Ovary (tissue), 9 donors: Measurements from ENCODE around the gene SERINC5. TPM values are rescaled to one million over a fixed set of nuclear protein-coding genes. Genes with fewer than 3 reads are reported as not detected.
"Not testable (repeated sequence)": the region's sequence is repeated elsewhere in the genome, so short reads cannot be mapped to it uniquely, and the experiment has no call there.

Experiments used
- DNase-seq, 5 donors: peaks; one replicate each; pipeline ENCODE4 v3.0.0-alpha.2; 2019 to 2020
- H3K27ac ChIP-seq, 2 donors: fragments of 200-600 bp; one replicate each; pipeline versions ENCODE4 v1.5.1 to v1.8.0; 2019 to 2022
- H3K27me3 ChIP-seq: fragments of 200-600 bp; one replicate; pipeline ENCODE4 v1.8.0; 2022
- H3K36me3 ChIP-seq: fragments of 200-600 bp; sonication (generic); one replicate; pipeline ENCODE4 v1.5.1; 2019
- H3K4me1 ChIP-seq: one replicate; pipeline ENCODE4 v1.8.1; 2013; ENCODE audit warnings: mild to moderate bottlenecking, moderate library complexity; ENCODE audit not compliant: insufficient read depth
- H3K4me3 ChIP-seq: fragments of 200-600 bp; sonication (generic); one replicate; pipeline ENCODE4 v1.5.1; 2017
- H3K9me3 ChIP-seq, 2 donors: fragments of 200-600 bp in 1 of 2; sonication (generic) in 1 of 2; one replicate each; pipeline versions ENCODE4 v1.5.1 to v1.8.1; 2013 to 2019; ENCODE audit warnings: mild to moderate bottlenecking in 1 of 2, moderate library complexity in 1 of 2
- CTCF ChIP-seq, 3 donors: fragments of 450-650 bp in 2 of 3; fragments of 200-600 bp in 1 of 3; IDR thresholded peaks; one replicate each; pipeline versions ENCODE4 v1.5.1 to v1.8.0; 2016 to 2022; ENCODE audit warnings: antibody characterized with exemption in 3 of 3, mild to moderate bottlenecking in 1 of 3
- EP300 ChIP-seq: sonication (generic); formaldehyde crosslinking; IDR thresholded peaks from one replicate; pipeline ENCODE4 v1.6.1; 2017; ENCODE audit warnings: antibody characterized with exemption
- POLR2A ChIP-seq: fragments of 450-650 bp; IDR thresholded peaks from one replicate; pipeline ENCODE4 v1.6.1; 2017; ENCODE audit warnings: antibody characterized with exemption, mild to moderate bottlenecking, moderate library complexity
- WGBS, 3 donors: extraction: QIAGEN DNeasy Blood & Tissue Kit in 1 of 3; methylation state at CpG; one replicate each; pipeline versions ENCODE4 v1.1.5 to v1.1.7; 2013 to 2017; 5-methylcytosine and 5-hydroxymethylcytosine counted together
- intact Hi-C, 4 donors: fragments of 100-400 bp; cut with DNase I; formaldehyde crosslinking; loops; one replicate each; pipeline versions ENCODE4 v1.11.0 to v1.15.1; 2022 to 2023
- polyA plus RNA-seq, 2 donors: library from polyadenylated mRNA; stranded (reverse); fragments of 200-250 nt in 1 of 2; fragments of 350-450 nt in 1 of 2; fragmentation: Illumina TruSeq in 1 of 2; extraction: RNeasy Lipid Tissue Mini Kit (QIAGEN cat#74804) in 1 of 2; gene quantifications; one replicate each; pipeline ENCODE4 v1.2.3, GENCODE V29; 2013 to 2014
- total RNA-seq, 7 donors: library from RNA; depleted of rRNA in 2 of 7; stranded (reverse); fragments of >200 nt in 2 of 7; fragmentation: NEBNext Ultra II Directional in 3 of 7; extraction: Animal tissue kit (Norgen Biotek cat#: 25700) in 3 of 7; gene quantifications; one replicate each; pipeline versions ENCODE4 v1.1.0 to v1.2.4, GENCODE V29; 2016 to 2023
- donor health status: DM: no; HTN: no; CAD: no; lungs with moderate emphysema.
- donor health status: DM: no; HTN: no; CAD: no.
- donor health status: Bipolar disorder and iron deficiency.
- donor health status: DM: yes; HTN: yes; CAD: no.
- donor health status: DM: no; HTN: no; CAD: no.
- donor health status: DM: yes; HTN: yes; CAD: no.

Gene SERINC5
- total and polyA plus RNA-seq, 9 donors: 12.7 to 88.7 (median 44.5) TPM

GRCh38 chr5:80185095-80185494 lies 70.8 kb downstream of the SERINC5 start:
- H3K27me3 ChIP-seq: no peaks in the 10 kb centered on the region
- no peak overlapping the region for H3K27ac ChIP-seq
- H3K4me1 ChIP-seq: peaks cover 12% of the 10 kb centered on the region
- H3K36me3 ChIP-seq: no peaks in the 10 kb centered on the region
- TF ChIP-seq CTCF (IDR thresholded peaks at IDR 0.05) (no peak), EP300 (no peak), POLR2A (no peak)
- H3K4me3 ChIP-seq: no peak overlapping the region
- H3K9me3 ChIP-seq: no peaks in the 10 kb centered on the region
- 96 to 97% (median 96%) methylated on average over 6 of the region's 6 CpGs for WGBS, 3 donors
- DNase-seq: peak in 1 of 5 donors; percentile 8
- intact Hi-C loops: no loop called here

- intact Hi-C loops: no loop called here
- Histone ChIP-seq H3K27me3 (no peaks in the 10 kb centered on the region), H3K4me1 (peaks cover 10% of the 10 kb centered on the region), H3K4me3 (no peak overlapping the region), H3K27ac (no peak overlapping the region), H3K9me3 (no peaks in the 10 kb centered on the region), H3K36me3 (no peaks in the 10 kb centered on the region)
- TF ChIP-seq CTCF (IDR thresholded peaks at IDR 0.05) (no peak), EP300 (no peak), POLR2A (no peak)
- no peak for DNase-seq
- 59 to 66% (median 59%) methylated on average over 5 of the region's 5 CpGs for WGBS, 3 donors
These were observed 71.4 kb downstream of the SERINC5 start for GRCh38 chr5:80184235-80185023.

- 82 to 92% (median 84%) methylated on average over 9 to 10 of the region's 10 CpGs for WGBS, 3 donors
- H3K27ac ChIP-seq, intact Hi-C loops, H3K36me3 ChIP-seq, DNase-seq, H3K27me3 ChIP-seq, H3K9me3 ChIP-seq, H3K4me3 ChIP-seq: not testable (repeated sequence)
- peaks cover 10% of the 10 kb centered on the region for H3K4me1 ChIP-seq
These were observed 72.1 kb downstream of the SERINC5 start for GRCh38 chr5:80183728-80184234.

- intact Hi-C loops: no loop called here
- Histone ChIP-seq H3K27ac (no peak overlapping the region), H3K9me3 (no peaks in the 10 kb centered on the region), H3K4me3 (no peak overlapping the region), H3K27me3 (no peaks in the 10 kb centered on the region), H3K4me1 (peaks cover 9% of the 10 kb centered on the region), H3K36me3 (no peaks in the 10 kb centered on the region)
- no peak for DNase-seq
- no peak for TF ChIP-seq POLR2A
- TF ChIP-seq CTCF (IDR thresholded peaks at IDR 0.05): no peak
- TF ChIP-seq EP300: no peak
- 84 to 88% (median 86%) methylated on average over 7 of the region's 7 CpGs for WGBS, 3 donors
These were observed 72.9 kb downstream of the SERINC5 start for GRCh38 chr5:80182809-80183580.
